Measurements from ENCODE around the gene SCAMP3. TPM values are rescaled to one million over a fixed set of nuclear protein-coding genes. Genes with fewer than 3 reads are reported as not detected.

The SCAMP3 gene
- total RNA-seq (10 to 100 TPM; 70.9 to 80.6 TPM), polyA plus RNA-seq (ENCODE audit: insufficient read depth, low read depth, low replicate concordance) (63.0 TPM)
- long read RNA-seq, donor 1, transcript SCAMP3-201 (9 exons, 1,446 nt), result major isoform, 22 of 25 reads
- long read RNA-seq, donor 1, partial matches to known transcripts, result 0 of 25 reads
- long read RNA-seq, donor 1, other reads (novel, unspliced or antisense), result 0 of 25 reads
- long read RNA-seq, donor 2, transcript SCAMP3-201 (9 exons, 1,446 nt), result major isoform, 15 of 25 reads
- long read RNA-seq, donor 2, partial matches to known transcripts, result 8 of 25 reads
- long read RNA-seq, donor 2, other reads (novel, unspliced or antisense), result 0 of 25 reads

DNA sequence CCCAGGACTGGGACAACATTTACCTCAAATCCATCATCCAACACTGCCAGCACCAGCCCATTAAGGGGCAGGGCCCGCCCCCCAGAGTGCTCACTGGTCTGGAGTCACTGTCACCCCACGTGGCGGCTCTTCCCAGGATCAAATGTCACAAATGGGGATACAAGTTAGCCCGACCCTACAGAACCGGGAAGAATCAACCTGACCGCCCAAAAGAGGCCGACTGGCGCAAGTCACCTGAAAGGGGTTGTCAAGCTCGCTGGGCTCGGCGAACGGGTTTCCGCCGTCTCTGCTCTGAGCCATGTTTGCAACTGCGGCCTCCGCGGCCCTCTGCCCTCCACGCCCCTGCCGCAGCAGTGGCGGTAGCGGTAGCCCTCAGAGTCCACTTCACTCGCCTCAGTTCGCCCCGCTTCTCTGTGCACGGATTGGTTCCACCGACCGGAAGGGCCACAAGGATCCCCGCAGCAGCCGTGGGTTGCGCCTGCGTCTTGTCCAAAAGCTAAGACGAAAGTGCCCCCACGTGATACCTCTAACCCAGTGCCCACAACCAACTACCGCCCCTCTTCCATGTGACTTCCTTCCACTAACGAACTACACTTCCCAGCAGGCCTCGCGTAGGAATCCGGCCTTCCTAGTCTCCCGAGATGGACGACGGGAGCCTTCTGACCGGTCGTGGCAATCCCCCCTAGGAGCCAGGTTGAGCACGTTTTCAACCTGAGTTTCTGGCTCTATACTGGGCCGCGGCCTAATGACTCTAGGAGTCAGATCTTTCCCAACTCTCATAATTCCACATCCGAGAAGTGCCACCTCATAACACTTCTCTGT, at the start of gene SCAMP3:
SCAMP3 (minus strand) TSS at position 509 of the 822 bp plus-strand sequence; CDS start at position 300, 209 bp downstream.
- Histone ChIP-seq H3K27ac (peak within 1 kb of the TSS; percentile 73 to 86), H3K4me3 (peak within 1 kb of the TSS; percentile 77 to 87), H3K27me3 (no peaks in the 10 kb centered on the region), H3K4me1 (peaks cover 12% of the 10 kb centered on the region), H3K9me3 (no peaks in the 10 kb centered on the region), H3K36me3 (ENCODE audit: low read depth, missing control alignments) (no peaks in the 10 kb centered on the region)
- intact Hi-C loops (cut with DNase I; ENCODE audit: low total_unique reads), result no loop called here
- 1 to 2% methylated on average over 20 to 47 of the region's 47 CpGs for WGBS, 2 donors
- peak; percentile 99 for DNase-seq
- peak; percentile 48 for TF ChIP-seq POLR2A (IDR thresholded peaks at IDR 0.05)
- TF ChIP-seq, protein P1, sequence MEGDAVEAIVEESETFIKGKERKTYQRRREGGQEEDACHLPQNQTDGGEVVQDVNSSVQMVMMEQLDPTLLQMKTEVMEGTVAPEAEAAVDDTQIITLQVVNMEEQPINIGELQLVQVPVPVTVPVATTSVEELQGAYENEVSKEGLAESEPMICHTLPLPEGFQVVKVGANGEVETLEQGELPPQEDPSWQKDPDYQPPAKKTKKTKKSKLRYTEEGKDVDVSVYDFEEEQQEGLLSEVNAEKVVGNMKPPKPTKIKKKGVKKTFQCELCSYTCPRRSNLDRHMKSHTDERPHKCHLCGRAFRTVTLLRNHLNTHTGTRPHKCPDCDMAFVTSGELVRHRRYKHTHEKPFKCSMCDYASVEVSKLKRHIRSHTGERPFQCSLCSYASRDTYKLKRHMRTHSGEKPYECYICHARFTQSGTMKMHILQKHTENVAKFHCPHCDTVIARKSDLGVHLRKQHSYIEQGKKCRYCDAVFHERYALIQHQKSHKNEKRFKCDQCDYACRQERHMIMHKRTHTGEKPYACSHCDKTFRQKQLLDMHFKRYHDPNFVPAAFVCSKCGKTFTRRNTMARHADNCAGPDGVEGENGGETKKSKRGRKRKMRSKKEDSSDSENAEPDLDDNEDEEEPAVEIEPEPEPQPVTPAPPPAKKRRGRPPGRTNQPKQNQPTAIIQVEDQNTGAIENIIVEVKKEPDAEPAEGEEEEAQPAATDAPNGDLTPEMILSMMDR (IDR thresholded peaks at IDR 0.05), result peak in 1 of 3 experiments; percentile 13

DNA sequence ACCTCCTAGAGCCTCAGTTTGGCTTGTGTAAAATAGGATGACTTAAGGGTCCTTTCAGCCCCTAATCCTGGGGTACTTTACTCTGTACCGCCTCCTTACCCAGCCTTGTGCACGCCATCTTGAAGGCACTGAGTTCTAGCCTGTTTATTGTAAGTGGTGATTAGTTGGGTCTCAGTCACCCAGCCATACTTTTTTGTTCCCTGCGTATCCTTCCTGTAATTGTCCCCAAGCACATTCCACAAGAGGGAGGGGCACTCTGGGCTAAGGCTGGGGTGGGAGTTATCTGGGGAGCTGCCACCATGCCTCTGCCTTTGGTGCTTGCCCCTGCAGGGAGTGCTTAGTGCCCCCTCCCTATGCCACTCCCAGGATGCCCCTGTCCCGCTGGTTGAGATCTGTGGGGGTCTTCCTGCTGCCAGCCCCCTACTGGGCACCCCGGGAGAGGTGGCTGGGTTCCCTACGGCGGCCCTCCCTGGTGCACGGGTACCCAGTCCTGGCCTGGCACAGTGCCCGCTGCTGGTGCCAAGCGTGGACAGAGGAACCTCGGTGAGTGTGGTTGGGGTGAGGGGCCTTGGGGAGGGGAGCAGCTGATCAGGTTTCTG, 47.4 kb upstream of the SCAMP3 start:
- intact Hi-C loops (cut with DNase I; ENCODE audit: low total_unique reads), result no loop called here
- Histone ChIP-seq H3K4me1 (peaks cover 9% of the 10 kb centered on the region), H3K36me3 (ENCODE audit: low read depth, missing control alignments) (no peaks in the 10 kb centered on the region), H3K27ac (peak overlapping the region; percentile 84 to 86), H3K4me3 (peak overlapping the region; percentile 76 to 88), H3K9me3 (no peaks in the 10 kb centered on the region), H3K27me3 (no peaks in the 10 kb centered on the region)
- TF ChIP-seq POLR2A (IDR thresholded peaks at IDR 0.05), result no peak
- TF ChIP-seq, protein P1 (IDR thresholded peaks at IDR 0.05), result no peak
- no peak for DNase-seq
- WGBS, 2 donors, result 14 to 20% methylated on average over 10 to 11 of the region's 11 CpGs

GRCh38 chr1:155308493-155309422, 46.6 kb upstream of the SCAMP3 start, which contains the start of gene FDPS:
Gene FDPS, plus strand, starts transcription at chr1:155308866. Its CDS starts 924 bp downstream, at chr1:155309790.
- peak within 1 kb of the TSS; percentile 84 to 86 for H3K27ac ChIP-seq
- peak; percentile 99 for DNase-seq
- no peaks in the 10 kb centered on the region for H3K36me3 ChIP-seq (ENCODE audit: low read depth, missing control alignments)
- peaks cover 9% of the 10 kb centered on the region for H3K4me1 ChIP-seq
- no peaks in the 10 kb centered on the region for H3K27me3 ChIP-seq
- WGBS, 2 donors, result 0% methylated on average over 28 to 51 of the region's 51 CpGs
- no peaks in the 10 kb centered on the region for H3K9me3 ChIP-seq
- TF ChIP-seq, protein P1 (IDR thresholded peaks at IDR 0.05), result peak in 2 of 3 experiments; percentile 42 to 69
- TF ChIP-seq POLR2A (IDR thresholded peaks at IDR 0.05), result peak; percentile 2
- intact Hi-C loops (cut with DNase I; ENCODE audit: low total_unique reads), result no loop called here
- H3K4me3 ChIP-seq, result peak within 1 kb of the TSS; percentile 76 to 88

DNA sequence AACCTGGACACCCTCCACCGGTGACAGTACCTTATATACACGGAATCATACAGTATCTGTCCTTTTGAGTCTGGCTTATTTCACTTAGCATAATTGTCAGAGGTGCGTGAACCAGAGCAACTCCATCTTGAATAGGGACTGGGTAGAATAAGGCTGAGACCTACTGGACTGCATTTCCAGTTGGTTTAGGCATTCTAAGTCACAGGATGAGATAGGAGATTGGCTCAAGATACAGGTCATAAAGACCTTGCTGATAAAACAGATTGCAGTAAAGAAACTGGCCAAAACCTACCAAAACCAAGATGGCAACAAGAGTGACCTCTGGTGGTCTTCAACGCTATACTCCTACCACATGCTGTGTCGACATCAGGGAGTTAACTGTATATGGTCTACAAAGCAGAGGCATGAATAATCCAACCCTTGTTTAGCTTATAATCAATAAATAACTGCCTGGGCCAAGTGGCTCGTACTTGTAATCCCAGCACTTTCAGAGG, 45.1 kb upstream of the SCAMP3 start:
- Histone ChIP-seq H3K4me1 (peaks cover 9% of the 10 kb centered on the region), H3K4me3 (no peak overlapping the region), H3K27me3 (no peaks in the 10 kb centered on the region), H3K9me3 (no peaks in the 10 kb centered on the region), H3K36me3 (ENCODE audit: low read depth, missing control alignments) (no peaks in the 10 kb centered on the region), H3K27ac (no peak overlapping the region)
- intact Hi-C loops (cut with DNase I; ENCODE audit: low total_unique reads), result no loop called here
- no peak for DNase-seq
- 67 to 72% methylated on average over 6 of the region's 6 CpGs for WGBS, 2 donors
- no peak for TF ChIP-seq POLR2A (IDR thresholded peaks at IDR 0.05)
- TF ChIP-seq, protein P1 (IDR thresholded peaks at IDR 0.05), result no peak
